ENCODE measurements around the gene MAN2A1.
"Not testable (repeated sequence)": the region's sequence is repeated elsewhere in the genome, so short reads cannot be mapped to it uniquely, and the experiment has no call there.

MAN2A1 gene

DNA sequence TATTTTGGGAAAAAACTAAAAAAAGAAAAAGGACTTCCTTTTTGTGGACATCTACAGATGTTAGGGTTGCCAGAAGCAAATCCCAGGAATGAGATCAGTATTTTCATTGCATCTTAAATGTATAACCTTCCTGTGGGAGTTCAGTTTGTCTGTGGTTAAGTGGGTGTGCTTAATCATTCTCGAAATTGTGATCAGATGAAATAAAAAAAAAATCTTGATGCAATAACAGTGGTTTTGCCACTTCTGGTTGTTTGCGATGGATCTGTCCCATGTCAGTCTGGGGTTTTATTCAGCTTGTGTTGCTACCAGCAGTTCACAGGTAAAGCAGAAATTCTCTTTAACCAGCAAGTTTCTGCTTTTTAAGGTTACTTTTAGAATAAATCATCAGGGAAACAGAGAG is 179.0 kb downstream of the MAN2A1 start:
- DNase-seq (ENCODE audit: low spot score) = no peak

- DNase-seq (ENCODE audit: low spot score) = no peak
Measured at GRCh38 chr5:109873687-109874086, 184.0 kb downstream of the MAN2A1 start.

DNA sequence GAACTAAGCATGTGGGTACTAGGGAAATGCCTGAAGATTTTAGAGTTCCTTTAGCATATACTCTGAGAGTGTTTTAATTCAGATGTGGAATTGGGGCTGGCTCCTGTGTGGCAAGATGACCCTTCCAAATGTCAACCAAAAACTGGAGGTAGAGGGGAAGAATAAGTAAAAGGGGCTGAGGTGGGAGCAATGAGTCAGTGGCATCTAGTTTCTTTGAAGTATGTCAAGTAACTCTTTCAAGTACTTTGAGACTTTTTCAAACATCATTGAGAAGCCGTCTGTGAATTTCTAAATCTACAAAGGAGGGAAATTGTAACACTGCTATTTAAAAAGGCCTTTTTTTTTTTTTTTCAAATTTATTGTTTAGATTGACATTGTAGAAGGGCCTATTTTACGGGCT is 184.4 kb downstream of the MAN2A1 start:
- DNase-seq (ENCODE audit: low spot score) = no peak

GRCh38 chr5:109876030-109876725 is 186.5 kb downstream of the MAN2A1 start:
- DNase-seq (ENCODE audit: low spot score) = no peak

DNA sequence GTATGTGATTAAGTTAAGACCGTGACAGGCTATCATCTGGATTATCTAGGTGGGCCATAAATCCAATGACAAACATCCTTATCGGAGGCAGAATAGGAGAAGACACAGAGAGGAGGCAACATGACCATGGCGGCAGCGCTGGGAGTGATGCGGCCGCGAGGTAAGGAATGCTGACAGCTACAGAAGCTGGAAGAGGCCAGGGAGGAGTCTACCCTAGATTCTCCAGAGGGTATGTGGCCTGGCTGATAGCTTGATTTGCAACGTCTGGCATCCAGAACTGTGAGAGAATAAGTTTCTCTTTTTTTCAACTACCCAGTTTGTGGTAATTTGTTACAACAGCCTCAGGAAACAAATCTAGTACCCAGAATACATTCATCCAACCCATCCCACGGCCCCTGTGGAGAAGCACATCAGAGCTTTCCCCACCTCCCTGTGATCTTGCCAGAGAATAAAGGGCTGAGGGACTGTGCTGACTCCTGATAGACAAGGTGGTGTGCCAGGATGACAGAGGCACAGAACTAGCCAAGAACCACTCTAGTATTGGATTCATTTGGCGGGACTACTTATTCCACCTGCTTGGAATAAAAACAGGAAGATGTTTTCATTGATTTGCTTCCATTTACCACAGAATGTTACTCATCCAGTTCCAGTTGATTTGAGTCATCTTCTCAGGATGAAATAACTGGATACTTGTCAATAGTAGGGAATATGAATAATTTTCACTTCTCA is 187.4 kb downstream of the MAN2A1 start:
- DNase-seq (ENCODE audit: low spot score) = no peak

DNA sequence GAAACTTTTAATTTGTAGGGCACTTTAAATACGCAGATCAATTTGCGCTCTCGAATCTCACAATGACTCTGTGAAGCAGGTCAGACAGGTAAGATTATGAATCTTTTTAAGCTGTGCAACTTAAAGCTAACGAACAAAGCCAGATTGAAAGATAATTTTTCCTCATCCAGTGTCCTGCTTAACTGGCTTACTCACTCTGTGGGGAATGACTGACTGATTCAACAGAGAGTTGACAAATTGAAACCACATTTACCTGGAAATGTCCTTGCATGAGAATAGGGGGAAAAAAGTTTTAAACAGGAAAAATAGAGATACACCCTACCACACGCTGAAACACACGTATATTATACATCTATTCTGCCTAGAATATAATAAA is 187.9 kb downstream of the MAN2A1 start:
- no peak for DNase-seq (ENCODE audit: low spot score)

DNA sequence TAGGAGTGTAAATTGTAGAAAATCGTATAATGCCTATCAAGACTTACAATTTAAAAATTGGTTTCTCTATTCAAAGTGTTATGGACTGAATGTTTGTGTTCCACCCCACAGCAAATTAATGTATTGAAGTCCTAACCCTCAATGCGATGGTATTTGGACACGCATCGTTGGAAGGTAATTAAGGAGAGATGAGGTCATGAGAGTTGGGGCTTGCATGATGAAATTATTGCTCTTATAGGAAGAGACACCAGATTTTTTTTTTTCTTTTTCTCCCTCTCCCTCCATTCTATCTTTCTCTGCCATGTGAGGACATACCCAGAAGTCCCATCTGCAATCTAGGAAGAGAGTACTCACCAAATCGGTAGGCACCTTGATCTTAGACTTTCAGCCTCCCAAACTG is 189.2 kb downstream of the MAN2A1 start:
- peak; percentile 25 for DNase-seq (ENCODE audit: low spot score)

DNA sequence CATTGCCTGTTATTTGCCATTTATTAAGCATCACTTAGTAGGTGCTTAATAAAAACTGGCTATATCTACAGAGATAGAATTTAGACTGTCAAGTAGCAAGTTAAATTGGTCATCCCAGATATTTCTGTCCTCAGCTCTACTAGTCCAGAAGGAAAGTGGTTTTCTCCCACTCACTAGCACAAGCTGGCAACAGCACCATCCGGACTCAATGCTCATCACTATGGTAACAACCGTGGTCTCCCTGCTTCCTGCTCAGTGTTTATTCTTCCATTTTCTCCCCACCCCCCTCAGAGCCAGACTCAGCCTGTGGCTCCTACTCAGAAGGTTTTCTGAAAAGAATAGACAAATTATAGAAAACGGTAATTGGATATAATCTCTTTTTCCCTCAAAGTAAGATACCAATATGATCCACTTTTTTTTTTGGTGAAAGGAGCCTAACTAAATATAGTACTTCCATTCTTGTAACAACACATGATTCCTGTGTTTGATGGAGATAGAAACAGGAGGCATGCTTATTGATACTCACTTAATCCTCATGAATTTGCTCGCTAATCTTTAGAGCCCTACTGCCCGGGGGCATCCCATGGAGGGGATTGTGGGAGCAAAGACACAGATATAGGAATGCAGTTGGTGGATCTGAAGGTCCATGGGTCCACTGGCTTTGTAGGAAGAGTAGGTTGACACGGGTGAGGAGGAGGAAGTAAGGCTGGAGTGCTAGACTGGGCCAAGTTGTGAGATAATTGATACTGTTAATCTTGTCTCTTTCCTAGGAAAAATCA is 191.4 kb downstream of the MAN2A1 start:
- no peak for DNase-seq (ENCODE audit: low spot score)

DNA sequence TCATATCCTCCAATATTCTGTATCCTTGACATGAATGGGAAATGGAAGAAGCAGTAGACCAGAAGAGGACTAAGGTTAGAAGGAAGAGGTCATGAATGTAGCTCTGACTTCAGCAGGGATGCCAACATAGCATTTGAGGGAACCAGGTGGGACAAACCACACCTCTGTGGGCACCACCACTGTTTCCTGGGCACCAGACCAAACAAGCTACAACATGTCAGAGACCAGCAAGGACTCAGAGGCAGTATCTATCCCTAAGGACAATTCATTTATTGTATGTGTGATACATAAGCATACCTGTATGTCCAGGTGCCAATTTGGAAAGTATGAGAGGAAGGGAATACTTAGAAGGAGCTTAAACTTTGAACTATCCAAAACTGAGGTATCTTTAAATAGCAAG is 192.8 kb downstream of the MAN2A1 start:
- DNase-seq (ENCODE audit: low spot score) = no peak

- DNase-seq (ENCODE audit: low spot score) = no peak
Measured at GRCh38 chr5:109884676-109885075, 194.9 kb downstream of the MAN2A1 start.

DNA sequence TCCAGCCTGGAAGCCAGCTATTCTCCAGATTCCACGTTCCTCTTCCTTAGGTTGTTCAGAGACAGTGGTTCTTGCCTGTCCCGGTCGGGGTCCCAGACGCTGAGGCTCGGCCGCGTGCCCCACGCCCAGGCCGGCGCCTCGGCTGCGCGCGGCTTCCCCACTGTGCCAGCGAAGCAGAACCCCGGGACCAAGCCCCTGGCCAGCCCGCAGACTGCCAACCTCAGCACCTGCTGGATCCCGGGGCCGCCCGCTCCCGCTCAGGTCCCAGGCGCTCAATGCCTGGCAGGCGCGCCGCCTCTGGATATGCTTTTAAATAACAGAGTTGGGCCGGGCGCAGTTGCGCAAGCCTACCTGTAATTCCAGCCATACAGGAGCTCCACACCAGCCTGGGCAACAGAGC is 195.5 kb downstream of the MAN2A1 start:
- no peak for DNase-seq (ENCODE audit: low spot score)

DNA sequence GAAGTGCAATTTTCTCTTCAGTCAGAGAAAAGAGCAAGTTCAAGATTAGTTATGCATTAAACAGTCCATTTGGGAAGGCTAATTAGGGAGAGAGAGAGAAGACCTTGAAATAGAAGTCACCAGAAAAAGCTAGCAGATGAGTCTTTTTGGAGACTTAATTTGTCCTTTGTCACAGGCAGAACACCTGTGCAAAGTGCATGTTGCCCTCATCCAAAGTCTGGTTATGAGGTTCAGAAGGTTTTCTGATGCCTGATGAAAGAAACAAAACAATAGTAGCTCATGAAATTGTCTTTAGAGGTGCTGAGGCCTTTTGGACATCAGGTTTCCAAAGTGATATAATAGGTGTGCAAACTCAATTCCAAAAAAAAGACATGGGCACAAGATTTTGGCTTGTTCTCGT is 199.3 kb downstream of the MAN2A1 start:
- no peak for DNase-seq (ENCODE audit: low spot score)

GRCh38 chr5:109893271-109893670 is 203.5 kb downstream of the MAN2A1 start:
- not testable (repeated sequence) for DNase-seq (ENCODE audit: low spot score)

DNA sequence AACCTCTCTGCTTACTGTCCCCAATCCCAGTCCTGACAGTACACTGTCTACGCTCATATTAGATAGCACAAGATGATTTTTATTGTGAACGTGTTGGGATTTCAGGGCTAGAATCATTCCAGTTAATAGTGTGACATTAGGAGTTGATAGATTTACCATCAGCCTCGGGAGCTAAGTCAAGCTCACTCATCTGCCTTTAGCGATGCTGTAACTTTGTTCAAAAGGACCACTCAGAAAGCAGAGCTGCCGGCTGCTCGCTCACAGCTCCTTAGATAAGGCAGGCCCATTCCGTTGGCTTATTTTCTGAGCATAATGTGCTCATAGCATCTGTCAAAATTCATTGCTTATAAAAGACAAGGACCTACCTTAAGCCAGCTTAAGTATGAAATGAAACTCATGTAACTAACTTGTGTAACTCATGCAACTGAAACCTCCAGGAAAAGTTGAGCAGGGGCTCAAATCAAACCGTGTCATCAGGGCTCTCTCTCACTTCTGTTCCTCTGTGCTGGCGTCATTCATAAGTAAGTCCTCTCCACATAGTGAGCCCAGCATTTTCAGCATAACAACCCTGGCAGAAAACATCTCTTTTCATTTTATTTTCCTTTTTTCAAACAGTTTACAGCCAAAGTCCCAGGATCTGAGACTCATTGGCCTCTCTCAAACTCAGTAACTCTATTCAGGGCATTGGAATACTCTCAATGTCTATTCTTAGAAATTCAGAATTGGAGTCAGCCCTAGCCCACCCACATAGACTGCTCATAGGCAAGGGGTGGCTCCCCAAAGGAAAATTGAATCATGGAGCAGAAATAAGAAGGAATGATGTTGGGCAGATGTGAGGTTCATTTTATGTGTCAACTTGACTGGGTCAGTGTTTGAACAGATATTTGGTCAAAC is 208.8 kb downstream of the MAN2A1 start:
- no peak for DNase-seq (ENCODE audit: low spot score)

GRCh38 chr5:109899163-109899535 is 209.4 kb downstream of the MAN2A1 start:
- DNase-seq (ENCODE audit: low spot score) = no peak

DNA sequence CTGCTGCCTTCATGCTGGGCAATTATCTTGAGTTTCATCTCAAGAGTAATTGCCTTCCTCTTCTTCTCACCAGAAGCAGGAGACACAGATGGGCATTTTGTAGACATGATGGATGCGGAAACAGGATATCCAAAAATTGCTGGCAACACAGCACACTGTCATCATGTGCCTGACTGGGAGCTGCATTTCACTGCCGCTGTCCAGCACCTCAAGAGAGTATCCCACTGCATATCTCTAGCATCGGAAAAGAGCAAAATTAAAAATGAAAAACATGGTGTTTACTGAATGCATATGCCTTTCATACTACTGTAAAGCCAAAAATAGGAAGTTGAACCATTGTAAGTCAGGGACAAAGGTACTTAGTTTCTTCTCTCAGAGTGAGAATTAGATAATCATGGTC is 210.7 kb downstream of the MAN2A1 start:
- no peak for DNase-seq (ENCODE audit: low spot score)

DNA sequence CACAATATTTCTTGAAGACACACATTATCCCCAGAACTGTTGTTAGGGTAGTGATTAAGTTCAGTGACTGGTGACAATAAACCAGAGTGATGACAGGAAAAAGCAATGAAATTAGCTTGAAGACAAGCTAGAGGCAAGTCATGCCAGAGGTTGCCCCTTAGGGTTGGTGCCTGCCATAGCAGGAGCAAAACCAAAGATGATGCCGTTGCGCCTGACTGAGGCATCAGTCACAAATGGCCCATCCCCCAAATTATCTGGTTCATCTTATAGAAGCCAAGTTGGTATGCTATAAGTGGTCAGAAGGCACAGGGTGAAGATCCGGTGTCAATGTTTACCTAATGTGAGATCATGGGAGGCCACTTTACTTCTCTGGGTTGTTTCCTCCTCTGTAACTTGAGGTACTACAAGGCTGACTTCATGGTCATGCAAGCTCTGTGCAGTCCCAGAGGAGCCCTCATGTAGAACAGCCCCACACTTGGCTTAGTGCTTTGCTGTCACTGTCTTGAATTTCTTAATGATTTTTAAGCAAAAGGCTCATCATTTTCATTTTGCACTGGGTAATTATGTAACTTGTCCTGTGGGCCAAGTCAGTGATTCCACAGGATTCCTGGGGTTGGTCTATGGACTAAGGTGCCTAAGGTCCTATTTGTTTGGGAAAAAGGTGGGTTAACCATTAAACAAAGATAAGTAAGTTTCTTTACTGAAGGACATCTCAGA is 211.3 kb downstream of the MAN2A1 start:
- DNase-seq (ENCODE audit: low spot score) = peak; percentile 29

GRCh38 chr5:109901628-109901981 is 211.9 kb downstream of the MAN2A1 start:
- DNase-seq (ENCODE audit: low spot score) = peak; percentile 16

DNA sequence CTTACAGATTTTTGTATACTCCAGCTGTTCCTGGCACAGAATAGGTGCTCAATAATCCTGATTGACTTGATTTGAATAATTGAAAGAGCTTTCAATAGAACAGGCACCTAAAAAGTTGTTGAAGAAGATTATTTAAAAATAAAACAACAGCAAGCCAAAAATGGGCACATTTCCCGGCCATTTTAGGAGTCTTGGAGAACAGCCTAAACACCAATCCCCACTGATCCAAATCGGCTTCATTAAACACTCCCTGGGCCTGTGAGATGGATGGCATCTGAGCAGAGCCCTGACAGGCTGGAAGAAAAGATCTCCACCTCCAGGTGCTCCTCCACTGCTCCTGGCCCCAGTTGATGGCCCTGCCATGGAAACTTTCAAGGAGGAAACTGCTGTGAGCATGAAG is 213.3 kb downstream of the MAN2A1 start:
- no peak for DNase-seq (ENCODE audit: low spot score)

DNA sequence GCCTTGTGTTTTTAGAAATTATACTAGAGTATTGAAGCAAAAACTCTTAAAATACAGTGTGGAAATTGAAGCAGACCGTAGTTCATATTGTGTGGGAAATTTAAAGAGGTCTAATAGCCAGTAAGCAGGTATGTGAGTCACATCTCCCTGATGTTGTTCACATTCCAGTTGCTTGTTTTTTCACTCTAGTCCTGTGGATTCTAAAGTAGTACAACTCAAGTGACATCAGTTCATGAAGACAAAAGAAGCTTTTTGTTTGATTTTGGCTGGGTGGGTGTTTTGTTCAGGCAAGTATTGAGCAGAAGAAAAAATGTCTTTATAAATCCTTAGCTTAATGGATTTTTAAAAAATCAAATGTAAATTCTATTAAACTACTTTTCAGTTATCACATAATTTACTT is 216.2 kb downstream of the MAN2A1 start:
- no peak for DNase-seq (ENCODE audit: low spot score)

GRCh38 chr5:109907189-109907588 is 217.5 kb downstream of the MAN2A1 start:
- DNase-seq (ENCODE audit: low spot score) = no peak

- no peak for DNase-seq (ENCODE audit: low spot score)
Measured at GRCh38 chr5:109907731-109908130, 218.0 kb downstream of the MAN2A1 start.

All from SW480 (cell line).